CD4-positive, alpha-beta T cell treated with Interleukin-17A for 1 hour (primary cell): ENCODE results near the gene HOXD13.

ENCODE experiments used
- DNase-seq: peaks from one replicate; pipeline ENCODE4 v3.0.0-alpha.2; 2020

HOXD13 gene

DNA sequence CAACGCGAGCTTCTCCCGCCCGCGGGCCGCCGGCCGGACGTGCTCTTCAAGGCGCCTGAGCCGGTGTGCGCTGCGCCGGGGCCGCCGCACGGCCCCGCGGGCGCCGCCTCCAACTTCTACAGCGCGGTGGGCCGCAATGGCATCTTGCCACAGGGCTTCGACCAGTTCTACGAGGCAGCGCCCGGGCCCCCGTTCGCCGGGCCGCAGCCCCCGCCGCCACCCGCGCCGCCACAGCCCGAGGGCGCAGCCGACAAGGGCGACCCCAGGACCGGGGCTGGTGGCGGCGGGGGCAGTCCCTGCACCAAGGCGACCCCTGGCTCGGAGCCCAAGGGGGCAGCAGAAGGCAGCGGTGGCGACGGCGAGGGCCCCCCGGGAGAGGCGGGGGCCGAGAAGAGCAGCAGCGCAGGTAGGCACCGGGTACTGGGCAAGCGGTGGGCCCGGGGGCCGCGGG, 15.2 kb downstream of the HOXD13 start:
- no peak for DNase-seq

DNA sequence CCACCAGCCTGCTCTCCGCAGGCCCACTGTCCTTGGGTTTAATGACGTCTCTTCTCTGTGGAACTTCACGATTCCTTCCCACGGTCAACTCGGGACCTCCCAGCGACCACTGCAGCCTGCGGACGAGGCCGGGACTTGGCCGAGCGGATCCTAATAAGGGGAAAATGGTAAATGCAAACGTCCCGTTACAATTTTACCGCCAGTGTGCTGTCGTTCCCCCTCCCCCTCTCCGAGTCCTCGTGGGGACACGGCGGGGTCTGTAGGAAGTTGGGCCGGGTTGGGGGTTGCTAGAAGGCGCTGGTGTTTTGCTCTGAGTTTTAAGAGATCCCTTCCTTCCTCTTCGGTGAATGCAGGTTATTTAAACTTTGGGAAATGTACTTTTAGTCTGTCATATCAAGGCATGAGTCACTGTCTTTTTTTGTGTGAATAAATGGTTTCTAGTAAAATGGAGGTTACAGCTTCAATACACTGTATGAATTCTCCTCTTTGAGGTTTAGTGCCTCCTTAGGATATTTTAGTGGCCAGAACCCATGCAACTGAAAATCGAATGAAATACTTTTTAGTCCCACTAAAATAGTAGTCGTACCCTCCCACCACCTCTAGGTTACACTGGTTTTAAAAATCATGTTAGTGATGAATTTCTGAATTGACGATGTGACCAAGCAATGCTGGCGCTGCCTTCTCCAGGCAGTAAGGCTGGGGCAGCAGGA, 16.8 kb downstream of the HOXD13 start:
- DNase-seq: no peak

DNA sequence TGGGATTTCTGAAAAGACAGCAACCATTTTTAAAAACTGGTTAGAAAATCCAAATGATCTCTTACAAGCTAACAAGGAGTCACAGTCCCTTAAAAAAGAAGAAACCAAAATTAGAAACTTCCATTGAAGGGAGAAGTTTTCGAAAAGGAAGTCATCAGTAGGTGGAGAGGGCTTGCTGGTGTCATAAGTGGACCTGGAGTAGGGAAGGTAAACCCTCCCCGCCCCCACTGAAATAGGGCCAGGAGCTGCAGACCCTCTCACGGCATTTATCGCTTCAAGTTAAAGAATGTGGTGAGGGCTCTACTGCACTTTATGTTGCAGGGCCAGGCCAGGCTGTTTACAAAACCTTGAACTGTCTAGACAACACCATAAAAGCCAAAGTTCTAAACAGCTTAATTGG, 17.4 kb downstream of the HOXD13 start:
- DNase-seq: no peak

DNA sequence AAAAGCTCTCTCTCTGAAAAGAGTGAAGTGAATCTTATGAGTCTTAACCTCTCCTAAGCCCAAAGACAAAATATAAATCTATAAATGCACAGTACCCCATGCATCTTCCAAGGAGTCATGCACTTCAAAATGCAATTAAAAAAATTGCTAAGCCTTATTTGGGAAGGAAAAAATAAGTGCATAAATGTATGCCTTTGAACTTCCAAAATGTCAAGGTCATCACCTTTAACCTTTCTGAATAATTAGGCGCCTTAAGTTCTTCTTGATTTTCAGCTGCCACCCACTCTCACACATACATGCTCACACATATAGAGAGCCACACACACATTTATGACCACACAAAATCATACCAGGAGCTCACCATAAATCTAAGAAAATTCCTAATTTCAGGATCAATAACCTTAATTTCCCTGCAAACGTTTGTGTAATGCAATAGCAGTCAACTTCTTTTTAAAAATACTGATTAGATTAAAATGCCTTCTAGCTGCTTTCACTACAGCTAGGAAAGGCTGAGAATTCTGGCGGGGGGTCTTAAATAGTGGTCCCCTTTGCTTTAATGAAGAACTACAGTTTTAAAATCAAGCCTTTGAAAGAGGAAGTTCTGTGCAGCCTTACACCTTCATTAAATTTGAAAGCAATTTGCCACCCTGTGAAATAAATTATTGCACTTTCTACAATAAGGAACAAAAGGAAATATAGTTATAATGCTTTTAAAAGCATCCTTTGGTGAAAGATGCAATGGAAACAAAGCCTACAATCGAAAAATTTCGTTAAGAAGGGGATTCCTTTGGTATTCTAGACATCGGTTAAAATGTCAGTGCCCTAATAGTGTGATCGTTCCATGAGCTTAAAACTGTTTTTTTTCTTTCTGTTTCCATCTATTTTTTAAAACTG, 18.1 kb downstream of the HOXD13 start:
- DNase-seq: no peak

DNA sequence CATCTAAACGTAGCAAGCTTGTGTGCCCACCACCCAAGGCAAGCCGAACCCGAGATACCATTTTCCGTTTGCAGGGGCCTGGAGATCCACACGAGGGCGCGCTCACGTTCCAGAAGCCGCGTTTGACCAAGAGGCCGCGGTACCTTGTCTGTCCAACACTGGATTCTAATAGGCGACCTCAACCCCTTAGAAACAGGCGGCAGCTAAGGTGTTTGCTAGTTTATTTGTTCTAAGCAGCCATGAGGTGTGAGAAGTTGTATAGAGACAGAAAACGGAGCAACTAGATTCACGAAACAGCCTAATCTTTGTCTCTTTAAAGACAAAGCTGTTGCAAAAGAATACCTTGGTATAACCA, 18.8 kb downstream of the HOXD13 start:
- DNase-seq: no peak

DNA sequence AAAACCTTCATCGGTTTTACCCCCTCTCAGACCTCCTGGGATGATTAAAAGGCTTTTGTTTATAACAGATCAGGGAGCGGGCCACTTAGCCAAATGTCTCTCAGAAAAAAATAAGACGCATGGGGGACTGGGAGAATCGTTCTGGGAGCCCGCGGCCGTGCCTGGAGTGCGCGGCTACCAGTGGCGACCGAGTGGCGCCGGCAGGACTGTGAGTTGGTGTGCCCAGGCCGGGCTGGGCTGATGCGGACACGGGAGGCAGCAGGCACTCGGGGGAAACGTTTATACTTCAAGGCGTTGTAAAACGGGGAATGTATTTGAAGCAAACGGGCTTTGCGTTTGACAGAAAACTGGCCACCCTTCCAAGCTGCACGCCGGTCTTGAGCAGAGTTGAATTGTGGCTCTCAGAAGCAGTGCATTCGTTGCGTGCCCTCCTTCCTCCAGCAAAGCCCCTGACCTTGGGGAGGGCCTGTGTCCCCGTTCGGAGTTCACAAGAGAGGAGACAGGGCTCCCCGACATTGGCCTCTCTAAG, 19.4 kb downstream of the HOXD13 start:
- no peak for DNase-seq

DNA sequence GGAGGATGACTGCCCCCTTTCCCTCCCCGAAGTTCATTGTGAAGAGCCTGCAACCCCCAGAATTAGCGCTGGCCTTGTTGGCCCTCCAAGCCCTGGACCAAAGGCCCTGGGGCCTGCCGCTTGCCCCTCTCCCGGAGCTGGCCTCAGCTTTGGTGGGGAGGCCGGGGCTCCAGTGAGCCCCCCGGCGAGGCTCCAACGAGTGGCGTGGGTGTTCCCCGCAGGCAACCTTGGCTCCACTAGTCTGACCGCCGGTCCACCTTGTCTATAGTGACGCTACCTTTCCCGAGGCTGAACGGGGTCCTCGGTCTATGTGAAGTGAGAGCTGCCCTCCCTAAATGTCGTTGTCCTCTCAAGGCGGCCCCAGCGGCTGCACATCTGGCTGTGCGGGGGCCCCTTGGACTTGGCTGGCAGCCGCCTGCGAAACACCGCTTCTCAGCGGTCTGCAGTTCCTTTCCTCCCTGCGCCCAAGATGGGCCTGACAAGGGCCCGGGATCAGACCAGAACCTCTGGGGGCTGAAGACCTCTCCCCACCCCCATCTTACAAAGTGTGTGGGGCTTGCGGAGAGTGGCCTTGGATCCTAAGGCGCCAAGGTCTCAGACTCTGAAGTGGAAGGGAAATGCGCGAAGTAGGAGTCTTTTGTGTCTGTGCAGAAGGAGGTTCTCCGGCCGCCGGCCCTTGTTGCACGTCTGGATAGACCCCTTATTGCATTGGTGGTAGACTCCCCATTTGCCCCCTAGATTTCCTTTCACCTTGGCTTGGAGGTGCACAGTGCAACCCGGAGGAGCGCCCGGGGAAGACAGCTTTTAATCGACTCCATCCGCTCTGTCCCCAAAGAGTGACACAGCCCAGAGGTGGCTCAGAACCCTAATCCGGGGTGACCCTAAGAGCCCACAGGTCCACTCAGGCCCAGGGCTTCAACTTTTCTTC, 20.1 kb downstream of the HOXD13 start:
- DNase-seq: no peak

DNA sequence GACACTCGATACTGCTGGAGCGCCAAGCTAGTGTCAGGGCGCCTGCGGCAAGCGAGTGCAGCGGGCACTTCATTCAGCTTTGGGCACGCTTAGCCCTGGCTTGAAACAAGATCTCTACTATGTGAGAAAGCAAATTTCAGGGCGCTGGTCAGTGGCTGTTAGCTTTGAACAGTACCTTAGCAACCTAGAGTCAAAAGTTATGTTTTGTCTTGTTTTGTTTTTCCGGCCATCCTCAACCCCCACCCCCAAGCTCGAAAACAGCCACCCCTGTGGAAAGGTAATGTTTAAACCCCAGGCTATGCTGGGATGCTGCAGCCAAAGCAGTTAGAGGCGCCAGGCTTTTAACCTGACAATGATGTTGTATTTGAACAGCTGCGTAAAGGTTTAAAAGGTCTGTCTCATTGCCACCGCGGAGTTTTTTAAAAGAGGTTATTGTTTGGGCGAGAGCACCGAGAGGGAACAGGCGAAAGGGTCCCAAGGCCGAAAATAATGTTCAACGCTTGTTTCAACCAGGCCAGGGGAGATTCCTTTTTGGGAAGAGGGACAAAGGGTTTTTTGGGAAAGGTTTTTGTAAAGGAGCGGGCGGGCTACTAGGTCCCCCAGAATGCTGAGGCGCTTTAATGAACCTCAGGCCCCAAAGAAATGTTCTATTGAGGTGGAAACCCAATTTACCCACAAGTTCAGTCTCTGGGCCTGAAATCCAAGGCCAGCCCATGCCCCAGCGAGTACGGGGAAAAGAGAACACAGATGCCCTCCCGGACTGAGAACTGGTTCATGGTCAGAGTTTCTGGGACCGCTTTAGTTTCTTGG, 21.8 kb downstream of the HOXD13 start:
- no peak for DNase-seq

DNA sequence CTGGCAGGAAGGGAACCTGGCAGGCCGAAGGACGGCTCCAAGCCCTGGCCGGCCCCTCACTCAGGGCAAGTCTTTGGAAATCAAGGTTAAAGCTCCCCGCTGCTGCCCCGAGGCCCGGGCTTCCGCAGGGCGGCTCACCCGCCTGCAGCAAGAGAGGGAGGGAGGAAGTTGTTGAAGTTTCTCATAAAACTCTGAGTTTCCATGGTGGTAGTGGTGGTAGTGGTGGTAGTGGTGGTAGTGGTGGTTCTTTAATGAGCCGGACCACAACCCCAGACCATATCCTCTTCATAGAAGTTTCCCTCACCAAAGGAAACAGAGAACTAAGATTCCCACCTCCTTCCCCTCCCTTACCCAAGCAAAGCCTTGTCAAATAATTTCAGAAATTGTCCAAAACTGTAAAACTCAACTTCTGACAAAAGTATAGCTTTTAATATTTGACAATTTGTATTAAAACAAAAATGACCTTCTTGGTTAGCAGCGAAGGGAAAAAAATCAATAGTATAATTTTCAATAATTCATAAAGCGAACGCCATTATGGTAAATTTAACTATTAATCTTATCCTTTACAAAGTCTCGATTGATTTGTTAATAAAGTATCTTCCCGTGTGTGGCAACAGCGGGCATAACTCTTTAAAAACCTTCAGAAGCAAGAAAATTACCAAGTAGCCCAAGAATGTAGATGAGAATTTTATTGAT, 22.6 kb downstream of the HOXD13 start:
- no peak for DNase-seq

DNA sequence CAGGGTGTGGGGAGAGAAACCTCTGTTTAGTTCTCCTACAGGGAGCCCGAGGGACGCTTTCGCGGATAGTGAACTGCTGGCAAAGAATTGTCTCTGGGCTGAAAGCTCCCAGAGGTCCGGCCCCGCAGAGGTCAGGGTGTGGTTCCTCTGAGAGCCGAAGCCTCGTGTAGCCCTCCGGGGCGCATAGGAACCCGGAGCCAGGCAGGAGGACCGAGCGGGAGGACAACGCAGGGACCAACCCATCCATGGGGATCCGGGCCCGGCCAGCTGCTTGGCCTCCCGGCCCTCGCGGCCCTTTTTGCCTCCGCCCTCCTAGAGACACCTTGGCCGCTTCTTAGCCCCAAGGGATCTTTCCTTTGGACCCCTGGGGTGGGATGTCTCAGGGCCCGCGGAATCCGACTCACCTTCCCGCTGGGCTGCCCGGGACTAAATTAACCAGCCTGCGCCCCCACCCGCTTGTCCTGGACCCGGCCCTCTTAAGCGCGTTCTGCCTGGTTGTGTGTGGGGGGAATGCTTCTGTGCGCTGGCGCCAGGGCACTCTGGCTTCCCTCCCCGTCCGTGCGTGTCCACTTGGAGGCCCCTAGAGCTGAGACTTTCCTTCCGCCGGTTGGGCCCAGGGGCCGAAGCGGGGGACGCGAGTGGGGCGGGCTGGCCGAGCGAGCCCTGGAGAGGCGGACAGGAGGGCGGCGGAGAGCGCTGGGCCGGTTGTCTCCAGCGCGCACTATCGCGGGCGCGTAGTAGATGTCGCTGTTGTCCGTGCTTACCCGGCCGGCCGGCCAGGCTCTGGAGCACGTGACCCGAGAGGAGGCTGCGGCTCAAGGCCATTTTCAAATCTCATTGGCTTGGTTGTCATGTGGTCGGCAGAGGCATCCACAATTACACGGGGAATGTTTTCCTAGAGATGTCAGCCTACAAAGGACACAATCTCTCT, 23.6 kb downstream of the HOXD13 start, which contains the start of gene HOXD10:
TSS of gene HOXD10 (plus strand) at position 896 of the 931 bp plus-strand sequence. CDS start 56 bp downstream, outside the sequence.
- DNase-seq: no peak

DNA sequence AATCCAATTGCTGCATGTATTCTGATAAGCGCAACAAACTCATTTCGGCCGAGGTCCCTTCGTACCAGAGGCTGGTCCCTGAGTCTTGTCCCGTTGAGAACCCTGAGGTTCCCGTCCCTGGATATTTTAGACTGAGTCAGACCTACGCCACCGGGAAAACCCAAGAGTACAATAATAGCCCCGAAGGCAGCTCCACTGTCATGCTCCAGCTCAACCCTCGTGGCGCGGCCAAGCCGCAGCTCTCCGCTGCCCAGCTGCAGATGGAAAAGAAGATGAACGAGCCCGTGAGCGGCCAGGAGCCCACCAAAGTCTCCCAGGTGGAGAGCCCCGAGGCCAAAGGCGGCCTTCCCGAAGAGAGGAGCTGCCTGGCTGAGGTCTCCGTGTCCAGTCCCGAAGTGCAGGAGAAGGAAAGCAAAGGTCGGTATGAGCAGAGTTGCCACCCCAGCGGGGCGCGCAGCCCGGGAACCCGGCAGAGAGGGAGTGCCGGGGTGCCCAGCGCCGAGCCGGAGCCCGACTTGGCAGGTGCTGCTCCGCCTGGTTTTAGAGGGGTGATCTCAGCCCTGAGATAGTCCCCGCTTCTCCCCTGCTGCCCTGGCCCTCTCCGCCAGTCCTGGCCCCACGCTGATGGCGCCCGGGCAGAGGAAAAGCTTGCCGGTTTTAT, 24.8 kb downstream of the HOXD13 start:
- DNase-seq: no peak

DNA sequence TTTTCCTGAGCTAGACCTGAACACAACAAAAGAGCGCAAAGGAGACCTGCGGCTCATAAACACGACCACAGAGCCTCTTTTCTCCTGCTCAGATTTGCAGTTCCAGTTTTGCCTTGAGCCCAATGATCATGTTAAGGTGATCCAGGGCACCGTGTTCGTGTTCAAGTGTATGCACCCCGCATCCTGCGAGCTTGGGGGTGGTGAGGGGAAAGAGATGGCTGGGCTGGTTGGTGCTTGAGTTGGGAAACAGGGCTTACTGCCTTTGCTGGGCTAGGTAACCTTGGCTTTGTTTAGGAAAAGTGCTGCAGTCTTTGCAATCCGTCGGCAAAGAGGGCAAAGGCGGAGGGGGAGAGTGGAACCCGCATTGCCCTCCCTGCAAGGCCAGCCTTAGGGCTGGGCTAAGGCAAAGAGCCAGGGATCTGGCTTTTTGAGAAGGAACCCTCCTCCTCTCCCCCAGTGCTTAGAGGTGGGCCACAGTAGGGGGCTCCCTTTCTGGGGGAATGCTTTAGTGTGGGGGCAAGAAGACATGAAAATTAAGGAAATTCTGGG, 25.4 kb downstream of the HOXD13 start:
- no peak for DNase-seq

DNA sequence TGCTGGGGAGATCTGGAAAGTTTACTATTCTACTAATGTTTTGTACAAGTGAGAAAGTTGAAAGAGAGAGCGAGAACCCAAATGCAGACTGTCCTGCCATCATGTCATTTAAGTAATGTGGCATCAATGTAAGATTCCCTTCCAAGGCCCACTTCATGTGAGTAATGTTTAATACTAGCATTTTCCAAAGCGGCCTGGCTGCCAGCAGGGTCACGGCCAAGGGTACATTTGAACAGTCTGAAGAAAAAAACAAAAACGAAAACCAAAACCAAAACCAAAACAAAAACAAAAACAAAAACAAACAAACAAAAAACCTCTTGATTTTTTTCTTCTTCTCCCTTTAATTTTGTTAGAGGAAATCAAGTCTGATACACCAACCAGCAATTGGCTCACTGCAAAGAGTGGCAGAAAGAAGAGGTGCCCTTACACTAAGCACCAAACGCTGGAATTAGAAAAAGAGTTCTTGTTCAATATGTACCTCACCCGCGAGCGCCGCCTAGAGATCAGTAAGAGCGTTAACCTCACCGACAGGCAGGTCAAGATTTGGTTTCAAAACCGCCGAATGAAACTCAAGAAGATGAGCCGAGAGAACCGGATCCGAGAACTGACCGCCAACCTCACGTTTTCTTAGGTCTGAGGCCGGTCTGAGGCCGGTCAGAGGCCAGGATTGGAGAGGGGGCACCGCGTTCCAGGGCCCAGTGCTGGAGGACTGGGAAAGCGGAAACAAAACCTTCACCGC, 26.2 kb downstream of the HOXD13 start:
- DNase-seq: no peak

DNA sequence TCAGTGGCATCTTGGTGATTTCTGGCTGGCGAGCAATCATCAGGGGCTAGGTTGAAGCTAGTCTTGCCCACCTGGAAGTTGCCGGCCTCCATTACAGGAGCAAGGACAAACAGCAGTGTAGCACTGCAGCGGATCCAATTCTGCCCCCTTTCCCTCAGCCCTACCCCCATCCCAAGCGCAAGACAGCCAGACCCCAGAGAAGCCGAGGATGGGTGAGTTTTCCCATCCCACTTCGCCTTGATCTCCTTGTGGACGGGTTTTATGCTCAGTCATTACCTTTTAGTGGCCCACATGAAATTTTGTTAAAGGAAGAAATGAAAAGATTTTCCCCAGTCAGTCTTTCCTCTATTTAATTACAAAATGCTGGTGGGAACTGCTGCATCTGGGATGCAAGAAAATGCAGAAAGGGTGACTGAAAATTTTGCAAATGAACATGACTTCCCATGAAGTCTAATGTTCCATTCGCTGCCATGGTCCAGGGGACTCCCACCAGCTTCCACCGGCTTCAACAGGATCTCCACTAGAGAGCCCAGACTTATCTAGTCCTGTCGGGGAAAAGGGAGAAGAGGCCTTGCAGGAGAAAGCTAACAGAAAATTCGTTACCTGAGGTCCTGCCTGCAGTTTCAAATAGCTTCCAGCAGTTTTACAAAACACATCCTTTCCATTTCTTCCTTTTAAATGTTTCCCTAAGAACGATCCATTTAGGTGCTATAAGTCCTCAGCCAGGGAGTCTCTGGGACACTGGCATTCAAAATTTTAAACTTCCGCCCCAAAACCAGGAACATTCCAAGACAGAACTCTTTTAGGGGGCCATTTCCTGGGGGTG, 28.1 kb downstream of the HOXD13 start:
- DNase-seq: no peak

DNA sequence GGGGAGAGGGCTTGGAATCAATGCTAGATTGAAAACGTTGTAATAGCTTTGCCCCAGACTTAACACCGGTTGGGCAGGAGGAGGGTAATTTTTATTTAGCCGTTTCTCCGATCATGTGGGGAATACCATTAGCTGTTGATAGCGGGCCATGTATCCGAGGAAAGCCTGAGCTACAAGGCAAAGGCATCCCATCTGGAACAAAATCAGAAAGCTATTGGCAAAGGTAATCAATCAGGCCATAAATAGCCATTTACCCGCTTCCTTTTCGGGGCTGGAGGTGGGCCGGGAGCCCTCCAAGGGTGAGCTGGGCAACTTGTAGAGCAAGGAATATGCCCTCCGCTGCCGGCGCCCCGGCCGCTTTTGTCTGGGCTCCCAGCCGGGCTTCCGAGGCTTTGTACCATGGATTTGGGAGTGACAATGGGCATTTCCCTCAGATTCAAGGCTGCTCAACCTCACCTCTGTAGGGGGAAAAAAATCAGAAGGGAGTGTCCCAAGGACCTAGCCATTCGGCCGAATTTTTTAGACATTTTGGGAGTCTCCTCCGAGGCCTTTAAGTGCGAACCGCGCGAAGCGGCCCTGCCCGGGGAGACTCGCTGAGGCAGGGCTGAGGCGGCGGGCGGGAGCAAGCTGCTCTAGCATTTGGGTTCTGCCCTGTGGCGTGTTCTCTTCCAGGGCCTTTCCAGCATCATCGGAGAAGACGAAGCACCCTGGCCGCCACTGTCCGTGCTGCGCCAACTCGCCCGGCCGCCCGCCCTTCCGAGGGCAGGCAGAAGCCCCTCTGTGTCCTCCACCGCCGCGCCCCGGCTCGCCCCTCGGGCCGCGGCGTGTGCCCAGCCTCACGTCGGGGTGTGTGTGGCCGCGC, 28.9 kb downstream of the HOXD13 start:
- no peak for DNase-seq

DNA sequence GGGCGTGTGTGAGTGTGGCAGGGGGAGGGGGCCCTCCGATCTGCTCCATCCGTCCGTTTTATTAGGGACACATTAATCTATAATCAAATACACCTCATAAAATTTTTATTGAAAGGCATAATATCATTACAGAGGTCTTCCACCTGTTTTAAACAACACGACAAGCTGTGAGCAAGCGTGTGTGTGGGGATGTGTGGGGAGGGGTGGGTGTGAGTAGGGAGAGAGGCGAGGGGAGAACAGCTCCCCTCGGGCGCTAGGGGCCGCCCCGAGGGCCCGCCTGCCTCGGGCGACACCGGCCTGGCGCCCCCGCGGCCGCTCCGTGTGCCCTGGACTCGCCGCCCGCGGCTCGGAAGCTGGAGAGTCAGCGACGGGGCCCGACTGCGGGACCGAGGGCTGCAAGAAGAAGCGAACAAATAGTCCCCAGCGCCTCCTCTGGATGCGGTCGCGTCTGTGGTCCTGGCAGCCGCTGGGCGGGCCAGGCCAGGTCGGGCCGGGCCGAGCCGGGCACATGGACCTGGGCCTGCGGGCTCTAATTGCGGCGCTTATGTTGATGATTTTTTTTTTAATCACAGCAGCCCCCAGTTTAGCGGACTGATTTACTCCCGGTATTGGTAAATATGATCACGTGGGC, 29.6 kb downstream of the HOXD13 start:
- DNase-seq: no peak
